Stimulated activated CD4-positive, alpha-beta T cell treated with anti-CD3 and anti-CD28 coated beads, TNF-alpha, amount 100 ng/mL, for 4 hours (primary cell): ENCODE measurements around the gene ANXA11.

Experiments used
- DNase-seq, 3 experiments: peaks; one replicate each; pipeline ENCODE4 v3.0.0-alpha.2; 2020; ENCODE audit warnings: low read depth in 3 of 3

Gene ANXA11

GRCh38 chr10:80165173-80165572 lies 40.2 kb downstream of the ANXA11 start:
- DNase-seq = no peak

- no peak for DNase-seq
These were observed 40.7 kb downstream of the ANXA11 start for GRCh38 chr10:80164596-80164995.

- no peak for DNase-seq
These were observed 41.5 kb downstream of the ANXA11 start for GRCh38 chr10:80163741-80164341.

GRCh38 chr10:80161321-80162083 lies 43.8 kb downstream of the ANXA11 start:
- no peak for DNase-seq

- no peak for DNase-seq
These were observed 44.7 kb downstream of the ANXA11 start for GRCh38 chr10:80160361-80161320.

- DNase-seq = no peak
These were observed 46.0 kb downstream of the ANXA11 start for GRCh38 chr10:80159166-80159873.

- DNase-seq = no peak
These were observed 46.7 kb downstream of the ANXA11 start for GRCh38 chr10:80158598-80159127.

GRCh38 chr10:80158126-80158525 lies 47.2 kb downstream of the ANXA11 start:
- DNase-seq = no peak

GRCh38 chr10:80157561-80157960 lies 47.8 kb downstream of the ANXA11 start:
- DNase-seq = no peak

GRCh38 chr10:80156216-80156615 lies 49.1 kb downstream of the ANXA11 start:
- no peak for DNase-seq

- DNase-seq = no peak
These were observed 49.6 kb downstream of the ANXA11 start for GRCh38 chr10:80155696-80156215.

- DNase-seq = no peak
These were observed 50.2 kb downstream of the ANXA11 start for GRCh38 chr10:80154978-80155695.

GRCh38 chr10:80154626-80154977 lies 50.7 kb downstream of the ANXA11 start:
- DNase-seq = no peak

- DNase-seq = no peak
These were observed 51.9 kb downstream of the ANXA11 start for GRCh38 chr10:80153460-80153859.

- no peak for DNase-seq
These were observed 52.5 kb downstream of the ANXA11 start for GRCh38 chr10:80152820-80153219.

- no peak for DNase-seq
These were observed 55.2 kb downstream of the ANXA11 start for GRCh38 chr10:80150172-80150571.

GRCh38 chr10:80149123-80149522 lies 56.2 kb downstream of the ANXA11 start:
- DNase-seq = no peak

GRCh38 chr10:80148166-80148805 lies 57.1 kb downstream of the ANXA11 start:
- no peak for DNase-seq

- no peak for DNase-seq
These were observed 58.4 kb downstream of the ANXA11 start for GRCh38 chr10:80146918-80147317.
